ENCODE results near the gene UQCRC1.

UQCRC1 gene

GRCh38 chr3:48633256-48633655, 23.8 kb upstream of the UQCRC1 start:
- DNase-seq: no peak

- no peak for DNase-seq
Observed at GRCh38 chr3:48631516-48632448, 22.3 kb upstream of the UQCRC1 start.

GRCh38 chr3:48630833-48631232, 21.4 kb upstream of the UQCRC1 start:
- DNase-seq: no peak

GRCh38 chr3:48630407-48630806, 21.0 kb upstream of the UQCRC1 start:
- no peak for DNase-seq

GRCh38 chr3:48629894-48630293, 20.4 kb upstream of the UQCRC1 start:
- no peak for DNase-seq

- DNase-seq: no peak
Observed at GRCh38 chr3:48628277-48629017, 19.0 kb upstream of the UQCRC1 start.

GRCh38 chr3:48625600-48625999, 16.2 kb upstream of the UQCRC1 start:
- DNase-seq: no peak

GRCh38 chr3:48624767-48625166, 15.3 kb upstream of the UQCRC1 start:
- DNase-seq: no peak

GRCh38 chr3:48623851-48624547, 14.6 kb upstream of the UQCRC1 start:
- DNase-seq: no peak

GRCh38 chr3:48621461-48621869, 12.0 kb upstream of the UQCRC1 start, which contains the start of gene TMEM89:
Gene TMEM89 (minus strand): TSS chr3:48621769. CDS start chr3:48621756, 13 bp downstream.
- DNase-seq: no peak

- no peak for DNase-seq
Observed at GRCh38 chr3:48619541-48620524, 10.4 kb upstream of the UQCRC1 start.

GRCh38 chr3:48617559-48617958, 8.1 kb upstream of the UQCRC1 start:
- DNase-seq: no peak

- no peak for DNase-seq
Observed at GRCh38 chr3:48614044-48614443, 4.6 kb upstream of the UQCRC1 start.

- DNase-seq: no peak
Observed at GRCh38 chr3:48612309-48612708, 2.9 kb upstream of the UQCRC1 start.

GRCh38 chr3:48607519-48607918, 1.9 kb downstream of the UQCRC1 start:
- no peak for DNase-seq

- DNase-seq: no peak
Observed at GRCh38 chr3:48601622-48601994, 7.8 kb downstream of the UQCRC1 start.

GRCh38 chr3:48600711-48601621, 8.5 kb downstream of the UQCRC1 start:
- no peak for DNase-seq

- DNase-seq: no peak
Observed at GRCh38 chr3:48599509-48600285, 9.7 kb downstream of the UQCRC1 start.

- no peak for DNase-seq
Observed at GRCh38 chr3:48599077-48599501, 10.4 kb downstream of the UQCRC1 start.

All from activated effector memory CD4-positive, alpha-beta T cell treated with anti-CD3 and anti-CD28 coated beads, Interleukin-2, amount 50 U/mL, for 16 hours (primary cell).